ENCODE results near the gene ARAP2. TPM values are rescaled to one million over a fixed set of nuclear protein-coding genes. Genes with fewer than 3 reads are reported as not detected.

The ARAP2 gene
- total RNA-seq, 1 donor: 3.6 TPM

GRCh38 chr4:36029951-36030350 lies 214.4 kb downstream of the ARAP2 start:
- no peaks in the 10 kb centered on the region for H3K4me1 ChIP-seq (ENCODE audit: insufficient read depth, low read length)
- no peaks in the 10 kb centered on the region for H3K79me2 ChIP-seq (ENCODE audit: insufficient read depth, low read length)
- H3K4me2 ChIP-seq (ENCODE audit: insufficient read depth, low read length): no peak overlapping the region
- H4K20me1 ChIP-seq (ENCODE audit: insufficient read depth, low read length): no peaks in the 10 kb centered on the region
- no peaks in the 10 kb centered on the region for H3K36me3 ChIP-seq (ENCODE audit: insufficient read depth, low read length)
- no peak overlapping the region for H2AFZ ChIP-seq (ENCODE audit: low read length)
- H3K4me3 ChIP-seq (ENCODE audit: insufficient read depth, low read length): no peak overlapping the region
- no peak overlapping the region for H3K27ac ChIP-seq (ENCODE audit: low read depth, low read length)
- H3K27me3 ChIP-seq (ENCODE audit: insufficient read depth, low read length): no peaks in the 10 kb centered on the region
- H3K9me3 ChIP-seq (ENCODE audit: low read depth, low read length): no peaks in the 10 kb centered on the region
- TF ChIP-seq CTCF (IDR thresholded peaks at IDR 0.05; ENCODE audit: extremely low read depth, low read depth, low read length): no peak
- no peak for DNase-seq (ENCODE audit: insufficient read length, low spot score, missing footprints)

- Histone ChIP-seq H3K27ac (ENCODE audit: low read depth, low read length) (no peak overlapping the region), H3K9me3 (ENCODE audit: low read depth, low read length) (no peaks in the 10 kb centered on the region), H3K79me2 (ENCODE audit: insufficient read depth, low read length) (no peaks in the 10 kb centered on the region), H3K36me3 (ENCODE audit: insufficient read depth, low read length) (no peaks in the 10 kb centered on the region), H3K4me3 (ENCODE audit: insufficient read depth, low read length) (no peak overlapping the region), H3K4me2 (ENCODE audit: insufficient read depth, low read length) (no peak overlapping the region), H3K4me1 (ENCODE audit: insufficient read depth, low read length) (no peaks in the 10 kb centered on the region), H4K20me1 (ENCODE audit: insufficient read depth, low read length) (no peaks in the 10 kb centered on the region), H3K27me3 (ENCODE audit: insufficient read depth, low read length) (no peaks in the 10 kb centered on the region), H2AFZ (ENCODE audit: low read length) (no peak overlapping the region)
- DNase-seq (ENCODE audit: insufficient read length, low spot score, missing footprints): no peak
- no peak for TF ChIP-seq CTCF (IDR thresholded peaks at IDR 0.05; ENCODE audit: extremely low read depth, low read depth, low read length)
Measured at GRCh38 chr4:36027203-36027602, 217.1 kb downstream of the ARAP2 start.

DNA sequence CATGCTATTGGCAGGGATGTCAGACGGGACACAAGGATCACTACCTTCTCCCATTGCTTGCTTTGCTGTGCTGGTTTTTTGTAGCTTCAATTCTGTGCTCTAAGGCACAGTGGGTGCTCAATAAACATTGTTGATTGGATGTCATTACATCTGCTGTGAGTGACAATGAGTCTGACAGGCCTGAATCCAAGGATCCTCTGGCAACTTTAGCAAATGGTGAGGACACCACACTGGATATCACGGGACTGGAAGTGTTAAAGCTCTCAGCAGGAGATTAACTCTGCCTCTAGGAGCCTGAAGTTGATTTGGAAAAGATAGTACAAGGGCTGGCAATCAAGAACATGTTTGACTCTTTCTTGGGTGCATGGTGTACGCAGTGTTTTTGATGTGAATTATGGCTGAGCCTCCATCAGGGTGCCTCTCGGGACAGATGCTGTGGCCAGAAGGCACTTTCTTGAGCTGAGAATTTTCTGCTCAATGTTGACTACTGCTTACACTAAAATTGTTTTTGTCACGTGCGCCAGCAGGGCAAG lies 217.9 kb downstream of the ARAP2 start:
- no peak for TF ChIP-seq CTCF (IDR thresholded peaks at IDR 0.05; ENCODE audit: extremely low read depth, low read depth, low read length)

GRCh38 chr4:36024901-36025660 lies 219.2 kb downstream of the ARAP2 start:
- H2AFZ ChIP-seq (ENCODE audit: low read length): no peak overlapping the region
- H3K27ac ChIP-seq (ENCODE audit: low read depth, low read length): no peak overlapping the region
- no peaks in the 10 kb centered on the region for H3K27me3 ChIP-seq (ENCODE audit: insufficient read depth, low read length)
- H3K36me3 ChIP-seq (ENCODE audit: insufficient read depth, low read length): no peaks in the 10 kb centered on the region
- TF ChIP-seq CTCF (IDR thresholded peaks at IDR 0.05; ENCODE audit: extremely low read depth, low read depth, low read length): no peak
- H3K79me2 ChIP-seq (ENCODE audit: insufficient read depth, low read length): no peaks in the 10 kb centered on the region
- H3K9me3 ChIP-seq (ENCODE audit: low read depth, low read length): no peaks in the 10 kb centered on the region
- H3K4me2 ChIP-seq (ENCODE audit: insufficient read depth, low read length): no peak overlapping the region
- H3K4me3 ChIP-seq (ENCODE audit: insufficient read depth, low read length): no peak overlapping the region
- no peak for DNase-seq (ENCODE audit: insufficient read length, low spot score, missing footprints)
- H3K4me1 ChIP-seq (ENCODE audit: insufficient read depth, low read length): no peaks in the 10 kb centered on the region
- no peaks in the 10 kb centered on the region for H4K20me1 ChIP-seq (ENCODE audit: insufficient read depth, low read length)

More for the DNA sequence above, 217.9 kb downstream of the ARAP2 start:
- H3K4me2 ChIP-seq (ENCODE audit: insufficient read depth, low read length): no peak overlapping the region
- H3K4me1 ChIP-seq (ENCODE audit: insufficient read depth, low read length): no peaks in the 10 kb centered on the region
- no peaks in the 10 kb centered on the region for H3K27me3 ChIP-seq (ENCODE audit: insufficient read depth, low read length)
- no peaks in the 10 kb centered on the region for H4K20me1 ChIP-seq (ENCODE audit: insufficient read depth, low read length)
- H3K36me3 ChIP-seq (ENCODE audit: insufficient read depth, low read length): no peaks in the 10 kb centered on the region
- H3K9me3 ChIP-seq (ENCODE audit: low read depth, low read length): no peaks in the 10 kb centered on the region
- no peaks in the 10 kb centered on the region for H3K79me2 ChIP-seq (ENCODE audit: insufficient read depth, low read length)
- H3K4me3 ChIP-seq (ENCODE audit: insufficient read depth, low read length): no peak overlapping the region
- H2AFZ ChIP-seq (ENCODE audit: low read length): no peak overlapping the region
- H3K27ac ChIP-seq (ENCODE audit: low read depth, low read length): no peak overlapping the region
- DNase-seq (ENCODE audit: insufficient read length, low spot score, missing footprints): no peak
